KOPT-K1 (cell line): ENCODE measurements around the gene SAMD4A.

Source experiments
- H3K27ac ChIP-seq: fragments of 200-600 bp; sonication (generic); 2 replicates; pipeline ENCODE4 v1.5.1; 2016; ENCODE audit warnings: antibody characterized with exemption, mild to moderate bottlenecking, low read depth, low read length; ENCODE audit not compliant: poor library complexity, severe bottlenecking
- H3K36me3 ChIP-seq: fragments of 200-600 bp; sonication (generic); 2 replicates; pipeline ENCODE4 v1.5.1; 2017; ENCODE audit warnings: antibody characterized with exemption, mild to moderate bottlenecking, low read length, moderate library complexity; ENCODE audit not compliant: insufficient read depth
- H3K9me3 ChIP-seq: fragments of 200-600 bp; sonication (generic); 2 replicates; pipeline ENCODE4 v1.5.1; 2017; ENCODE audit warnings: antibody characterized with exemption, low read length, mild to moderate bottlenecking; ENCODE audit not compliant: insufficient read depth, poor library complexity, severe bottlenecking

Gene SAMD4A

DNA sequence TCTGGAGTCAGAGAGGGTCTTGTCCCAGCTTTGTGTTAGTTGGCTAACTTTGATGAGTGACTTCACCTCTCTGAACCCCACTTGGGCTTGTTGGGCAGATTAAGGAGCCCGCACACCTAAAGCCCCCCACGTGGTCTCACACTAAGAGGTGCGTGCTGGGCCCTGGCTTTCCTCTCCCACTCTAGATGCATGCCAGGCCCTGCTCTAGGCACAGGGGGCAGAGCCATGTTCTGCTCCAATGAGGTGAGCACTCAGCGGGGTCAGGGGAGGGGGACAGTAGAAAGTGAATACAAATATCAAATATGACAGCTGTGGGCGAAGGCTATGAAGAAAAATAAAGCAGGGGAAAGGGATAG is 216.7 kb downstream of the SAMD4A start:
- H3K9me3 ChIP-seq: no peaks in the 10 kb centered on the region
- no peak overlapping the region for H3K27ac ChIP-seq
- no peaks in the 10 kb centered on the region for H3K36me3 ChIP-seq

DNA sequence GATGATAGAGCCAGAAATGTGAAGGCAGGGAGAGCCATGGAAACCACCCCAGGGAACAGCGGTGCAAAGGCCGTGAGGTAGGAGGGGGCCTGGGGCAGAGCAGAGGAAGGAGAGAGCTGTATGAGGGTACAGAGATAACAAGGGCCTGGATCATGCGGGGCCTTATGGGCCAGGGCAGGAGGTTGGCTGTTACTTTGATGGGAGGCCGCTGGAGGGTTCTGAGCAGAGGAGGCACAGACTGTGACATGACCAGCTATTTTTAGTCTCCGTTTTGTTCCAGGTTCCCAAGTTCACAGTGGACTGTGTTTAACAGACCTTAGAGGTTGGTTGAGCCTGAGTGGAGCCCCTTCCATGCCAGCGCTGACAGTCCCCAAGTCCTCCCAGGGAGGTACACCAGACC is 217.1 kb downstream of the SAMD4A start:
- no peaks in the 10 kb centered on the region for H3K9me3 ChIP-seq
- H3K36me3 ChIP-seq: no peaks in the 10 kb centered on the region
- no peak overlapping the region for H3K27ac ChIP-seq

DNA sequence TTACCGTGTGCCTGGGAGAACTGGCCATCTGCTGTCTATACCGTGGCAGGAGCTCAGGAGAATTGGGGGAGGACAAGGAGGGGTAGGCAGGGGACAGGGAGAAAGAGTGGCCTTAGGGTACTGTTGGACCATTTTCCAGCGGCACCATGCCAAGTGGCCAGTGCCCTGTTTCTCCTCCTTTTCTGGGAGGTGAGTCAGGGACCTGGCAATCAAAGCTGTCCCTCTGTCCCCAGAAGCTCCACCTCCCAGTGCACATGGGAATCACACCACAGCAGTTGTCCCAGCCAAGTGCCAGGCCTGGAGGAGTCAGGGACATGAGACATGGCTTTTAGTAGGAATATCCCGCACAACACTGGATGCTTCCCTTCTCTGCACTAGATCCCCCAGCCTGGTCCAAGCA is 217.7 kb downstream of the SAMD4A start:
- H3K36me3 ChIP-seq: no peaks in the 10 kb centered on the region
- no peak overlapping the region for H3K27ac ChIP-seq

DNA sequence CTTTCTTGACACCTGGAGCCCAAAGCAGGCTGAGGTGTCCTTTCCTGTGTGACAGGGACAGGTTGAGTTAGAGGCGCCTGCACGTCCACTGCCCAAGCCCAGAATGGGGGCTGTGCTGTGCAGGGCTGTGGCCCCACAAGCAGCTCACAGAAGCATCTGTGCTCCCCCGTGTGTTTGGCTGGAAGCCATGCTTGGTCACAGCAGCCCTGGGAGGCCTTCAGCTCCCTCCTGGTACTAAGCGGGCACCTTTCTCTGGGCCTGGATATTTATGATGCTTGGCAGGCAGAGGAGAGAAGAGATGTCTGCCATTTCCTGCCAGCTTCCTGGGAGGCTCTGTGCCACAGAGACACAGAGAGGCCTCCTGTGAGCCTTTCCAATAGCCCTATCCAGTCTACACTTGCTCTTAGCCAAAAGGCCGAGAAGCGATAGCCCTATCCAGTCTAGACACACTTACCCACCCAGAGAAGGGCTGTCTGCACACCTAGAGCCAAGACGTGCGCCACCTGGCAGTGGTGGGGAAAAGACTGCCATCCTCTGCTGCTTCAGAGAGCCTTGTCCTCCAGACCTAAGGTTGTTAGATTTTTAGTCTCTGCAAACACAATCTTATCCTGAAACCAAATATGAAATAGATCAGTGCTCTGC is 218.3 kb downstream of the SAMD4A start:
- Histone ChIP-seq H3K27ac (no peak overlapping the region), H3K36me3 (no peaks in the 10 kb centered on the region), H3K9me3 (no peaks in the 10 kb centered on the region)

More for the DNA sequence above, 217.7 kb downstream of the SAMD4A start:
- H3K9me3 ChIP-seq: no peaks in the 10 kb centered on the region

DNA sequence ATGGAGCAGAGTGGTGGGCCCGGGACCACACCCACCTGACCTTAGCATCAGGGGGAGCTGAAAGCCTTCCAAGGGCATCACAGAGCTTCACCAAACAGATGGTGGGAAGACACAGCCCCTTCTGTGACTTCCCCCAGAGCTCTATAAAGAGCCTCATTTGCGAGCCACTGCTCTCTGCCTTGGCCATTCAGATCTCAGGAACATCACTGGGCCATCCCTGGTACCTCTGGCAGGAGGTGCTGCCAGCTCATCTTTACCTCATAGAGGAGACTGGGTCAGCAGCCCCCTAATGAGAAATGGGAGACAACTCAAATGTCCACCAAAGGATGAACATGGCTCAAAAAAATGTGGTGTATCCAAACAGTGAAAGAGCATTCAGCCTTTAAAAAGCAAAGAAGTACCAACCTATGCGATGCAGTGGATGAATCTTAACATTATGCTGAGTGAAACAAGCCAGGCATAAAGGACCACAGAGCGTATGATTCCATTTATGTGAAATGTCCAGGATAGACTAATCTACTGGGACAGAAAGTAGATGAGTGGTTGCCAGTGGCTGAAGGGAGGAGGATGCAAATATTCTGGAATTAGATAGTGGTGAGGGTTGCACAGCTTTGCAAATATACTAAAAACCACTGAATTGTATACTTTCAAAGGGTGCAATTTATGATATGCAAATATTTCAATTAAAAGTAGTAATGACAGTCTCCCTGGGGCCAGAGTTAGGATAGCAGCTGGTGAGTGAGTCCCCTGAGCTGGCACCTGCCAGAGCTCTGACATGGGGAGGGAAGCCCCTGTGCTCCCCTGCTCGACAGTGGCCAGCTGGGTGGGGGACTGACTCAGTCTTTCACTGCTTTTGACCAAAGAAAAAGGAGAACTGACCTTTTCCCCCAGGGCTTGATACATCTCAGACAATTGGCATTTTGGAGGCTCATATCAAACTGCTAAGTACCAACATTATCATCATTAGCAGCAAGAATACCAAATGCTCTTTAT is 219.1 kb downstream of the SAMD4A start:
- no peaks in the 10 kb centered on the region for H3K9me3 ChIP-seq
- H3K36me3 ChIP-seq: no peaks in the 10 kb centered on the region
- no peak overlapping the region for H3K27ac ChIP-seq

DNA sequence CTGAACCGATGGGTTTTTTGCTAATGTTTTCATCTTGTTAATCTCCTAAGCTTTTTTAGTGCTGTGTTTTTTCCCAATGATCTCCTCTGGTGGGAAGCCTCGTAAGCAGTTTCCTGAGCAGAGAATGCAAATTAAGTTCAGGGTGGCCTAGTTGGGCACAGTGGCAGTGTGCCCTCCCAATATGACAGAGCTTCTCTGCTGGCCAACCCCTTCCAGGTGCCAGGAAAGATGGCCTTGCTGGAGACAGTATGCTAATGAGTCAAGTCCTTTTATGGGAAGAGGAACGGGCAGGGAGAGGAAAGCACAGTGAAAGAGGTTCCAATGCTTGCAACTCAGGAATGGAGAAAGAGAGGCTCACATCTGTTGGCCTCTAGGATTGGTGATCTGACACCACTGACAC is 219.9 kb downstream of the SAMD4A start:
- no peaks in the 10 kb centered on the region for H3K9me3 ChIP-seq
- no peaks in the 10 kb centered on the region for H3K36me3 ChIP-seq
- H3K27ac ChIP-seq: no peak overlapping the region

DNA sequence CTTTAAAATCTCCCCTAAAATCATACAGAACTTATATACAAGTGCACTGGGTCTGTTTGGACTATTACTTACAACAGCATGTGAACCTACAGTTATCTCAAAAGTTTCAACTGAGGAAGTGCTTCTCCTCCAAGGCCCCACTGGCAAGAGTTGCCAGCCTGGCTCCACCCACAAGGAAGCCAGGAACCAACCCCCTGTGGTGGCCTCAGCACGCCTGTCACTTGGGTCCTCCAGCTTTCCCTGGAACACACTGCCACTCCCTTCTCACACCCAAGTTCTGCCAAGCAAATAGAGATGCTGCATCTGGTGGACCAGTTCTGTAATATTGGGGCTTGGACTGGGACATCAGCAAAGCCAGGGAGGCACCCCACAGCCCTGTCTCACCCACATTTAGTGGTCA is 220.3 kb downstream of the SAMD4A start:
- Histone ChIP-seq H3K36me3 (no peaks in the 10 kb centered on the region), H3K9me3 (no peaks in the 10 kb centered on the region), H3K27ac (no peak overlapping the region)

DNA sequence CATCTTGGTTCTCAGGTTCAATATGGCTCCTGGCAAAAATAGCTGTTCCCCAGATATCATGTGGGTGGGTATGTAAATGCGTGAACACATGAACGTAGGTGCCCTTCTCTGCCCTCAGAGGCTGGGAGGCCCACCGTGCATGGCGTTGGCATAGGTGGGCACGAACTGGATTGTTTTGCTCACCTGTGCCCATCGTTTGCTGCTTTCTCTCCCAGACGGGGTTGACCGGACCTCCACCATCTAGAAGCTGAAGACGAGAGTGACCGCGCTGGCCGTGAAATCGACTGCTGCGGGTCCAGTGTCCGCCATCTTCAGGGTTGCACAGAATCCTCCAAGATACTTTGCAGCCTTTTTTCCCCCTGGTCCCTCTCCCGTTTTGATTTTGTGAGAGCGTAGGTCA is 221.8 kb downstream of the SAMD4A start:
- no peaks in the 10 kb centered on the region for H3K9me3 ChIP-seq
- H3K36me3 ChIP-seq: no peaks in the 10 kb centered on the region
- no peak overlapping the region for H3K27ac ChIP-seq

DNA sequence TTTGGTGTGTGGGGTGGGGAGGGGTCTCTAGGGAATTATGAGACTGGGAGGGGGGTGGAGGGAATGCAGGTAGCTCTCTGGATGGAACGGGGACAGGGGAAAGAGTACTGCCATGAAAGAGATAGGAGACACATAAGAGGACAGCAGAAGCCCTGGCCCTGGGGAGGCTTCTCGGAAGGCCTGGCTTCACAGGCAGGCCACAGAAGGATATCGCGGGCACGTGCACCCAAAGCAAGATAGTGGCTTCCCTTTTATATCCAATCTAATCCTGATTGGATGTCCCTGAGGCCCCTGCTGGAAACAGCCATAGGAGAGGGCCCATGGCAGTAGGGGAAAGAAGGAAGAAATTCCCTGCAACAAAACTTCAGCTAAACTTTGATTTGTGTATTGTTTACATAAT is 222.2 kb downstream of the SAMD4A start:
- Histone ChIP-seq H3K36me3 (no peaks in the 10 kb centered on the region), H3K9me3 (no peaks in the 10 kb centered on the region), H3K27ac (no peak overlapping the region)

DNA sequence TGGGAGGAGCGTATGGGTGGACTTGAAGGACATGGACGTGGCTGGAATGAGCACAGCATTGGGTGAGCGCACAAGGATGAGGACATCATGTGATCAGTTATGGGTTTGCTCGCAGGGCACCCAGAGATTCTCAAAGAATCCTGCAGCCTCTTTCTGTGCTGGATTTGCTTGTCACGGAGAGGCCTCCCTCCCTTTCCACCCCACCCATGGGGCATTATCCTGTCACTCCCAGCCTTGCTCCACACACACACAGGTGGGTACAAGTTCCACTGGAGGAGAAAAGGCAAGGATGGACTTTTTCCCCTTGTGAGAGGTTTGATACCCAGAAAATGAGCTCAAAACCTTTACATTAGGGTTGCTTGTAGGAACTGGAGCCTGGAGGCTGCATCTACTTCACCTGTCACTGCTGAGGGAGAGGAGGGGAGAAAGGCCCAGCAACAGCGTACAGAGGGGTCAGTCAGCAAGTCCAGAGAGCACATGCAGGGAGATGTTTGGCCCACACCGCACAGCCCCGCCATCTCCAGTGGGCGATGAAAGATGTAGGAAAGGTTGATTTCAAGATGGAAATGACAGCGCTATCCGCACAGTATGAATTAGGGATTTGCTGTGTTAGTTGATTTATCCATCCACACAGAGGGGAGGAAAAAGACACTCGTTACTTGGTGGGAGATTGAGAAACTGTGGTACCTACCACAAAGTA is 223.0 kb downstream of the SAMD4A start:
- H3K36me3 ChIP-seq: no peaks in the 10 kb centered on the region
- H3K27ac ChIP-seq: no peak overlapping the region
- no peaks in the 10 kb centered on the region for H3K9me3 ChIP-seq

DNA sequence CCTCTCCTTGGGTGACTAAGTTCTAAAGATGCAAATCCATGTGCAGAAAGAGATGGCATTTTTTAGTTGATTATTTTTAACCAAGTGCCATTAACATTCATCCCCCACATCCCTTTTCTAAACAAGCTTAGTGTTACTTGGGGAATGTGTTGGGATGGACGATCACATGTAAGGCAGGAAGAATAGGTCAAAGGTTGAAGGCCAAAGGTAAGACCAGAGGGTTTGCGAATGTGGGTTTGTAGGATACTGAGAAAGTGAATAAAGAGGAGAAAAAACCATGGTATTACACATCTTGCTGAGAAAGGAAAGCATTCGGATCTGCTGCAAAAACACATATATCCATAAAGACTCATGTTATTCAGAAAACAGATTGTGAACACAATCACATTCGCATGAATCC is 224.1 kb downstream of the SAMD4A start:
- H3K9me3 ChIP-seq: peaks cover 5% of the 10 kb centered on the region
- no peak overlapping the region for H3K27ac ChIP-seq
- H3K36me3 ChIP-seq: no peaks in the 10 kb centered on the region

DNA sequence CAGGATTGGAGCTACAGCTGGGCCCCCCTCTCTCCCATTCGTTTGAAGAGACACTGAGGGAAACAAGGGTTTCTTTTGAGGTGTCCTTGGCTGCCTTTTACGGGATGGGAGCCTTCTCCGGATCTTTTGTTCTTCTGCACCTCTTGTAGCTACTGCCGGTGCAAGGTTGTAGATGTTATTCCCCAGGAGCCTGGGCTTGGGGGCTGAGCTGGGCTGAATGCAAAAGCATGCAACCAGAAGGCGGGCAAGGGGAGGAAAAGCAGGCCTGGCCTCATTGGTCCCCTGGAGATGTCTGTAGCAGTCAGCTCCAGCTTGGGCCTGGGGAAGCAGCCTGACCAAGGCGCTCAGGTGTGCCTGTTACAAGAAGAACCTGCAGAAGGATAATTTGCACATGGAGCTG is 225.4 kb downstream of the SAMD4A start:
- Histone ChIP-seq H3K36me3 (no peaks in the 10 kb centered on the region), H3K27ac (no peak overlapping the region), H3K9me3 (peaks cover 5% of the 10 kb centered on the region)

DNA sequence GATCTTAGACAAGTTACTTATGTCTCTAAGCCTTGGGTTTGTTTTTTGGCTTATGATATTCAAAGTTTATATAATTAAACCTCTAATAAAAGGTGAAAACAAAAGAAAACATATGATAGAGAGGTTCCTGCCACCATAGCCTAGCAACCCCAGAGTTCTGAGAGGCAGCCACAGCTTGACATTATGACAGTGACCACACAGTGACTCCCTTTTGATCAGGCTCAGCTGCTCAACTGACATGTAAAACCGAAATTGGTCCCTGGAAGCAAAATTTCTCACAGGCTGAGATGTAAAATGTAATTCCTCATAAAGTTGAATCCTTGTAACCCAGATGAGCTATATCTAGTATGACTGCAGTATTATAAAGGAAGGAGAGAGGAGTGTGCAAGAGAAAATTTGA is 227.2 kb downstream of the SAMD4A start:
- Histone ChIP-seq H3K36me3 (no peaks in the 10 kb centered on the region), H3K27ac (peak overlapping the region; percentile 30), H3K9me3 (peaks cover 5% of the 10 kb centered on the region)

DNA sequence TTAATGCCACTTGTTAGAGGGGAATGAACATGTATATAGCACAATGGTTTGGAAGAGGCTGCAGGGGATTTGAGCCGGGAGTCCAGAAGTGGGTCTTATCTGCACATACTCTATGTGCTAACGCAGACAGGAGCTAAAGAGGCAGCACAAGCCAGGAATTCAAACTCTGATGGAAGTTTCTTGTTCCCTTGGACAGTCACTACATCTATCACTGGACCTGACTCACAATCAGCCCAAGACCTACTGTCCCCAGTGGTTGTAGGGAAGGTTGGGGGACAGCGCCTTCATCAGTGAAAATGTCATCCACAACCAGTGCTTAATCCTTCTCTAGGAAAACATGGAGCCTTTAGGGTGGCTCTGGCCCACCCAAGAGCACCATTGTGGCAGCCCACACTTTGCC is 227.9 kb downstream of the SAMD4A start:
- peak overlapping the region; percentile 30 for H3K27ac ChIP-seq

DNA sequence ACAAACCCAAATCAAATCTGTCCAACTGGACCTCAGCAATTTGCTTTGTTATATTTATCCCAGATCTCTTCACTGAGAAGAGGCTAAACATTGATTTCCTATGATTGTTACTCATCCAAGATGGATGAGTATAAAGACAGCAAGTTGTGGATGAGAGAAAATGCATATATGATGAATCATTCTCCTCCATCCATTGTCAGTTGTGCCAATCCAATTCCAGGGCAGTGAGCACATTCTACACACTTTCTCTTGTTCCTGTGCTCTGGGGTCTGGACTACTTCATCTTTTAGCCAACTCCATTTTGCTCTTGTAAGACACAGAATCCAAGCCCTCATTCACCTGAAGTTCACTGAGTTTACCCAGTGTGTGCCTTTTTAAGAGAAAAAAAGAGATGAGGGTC is 230.0 kb downstream of the SAMD4A start:
- peaks cover 5% of the 10 kb centered on the region for H3K9me3 ChIP-seq
- no peak overlapping the region for H3K27ac ChIP-seq
- no peaks in the 10 kb centered on the region for H3K36me3 ChIP-seq

More for the DNA sequence above, 227.9 kb downstream of the SAMD4A start:
- Histone ChIP-seq H3K36me3 (no peaks in the 10 kb centered on the region), H3K9me3 (peaks cover 5% of the 10 kb centered on the region)
